Activated T-cell treated with anti-CD3 and anti-CD28 coated beads, Interleukin-2, amount 50 U/mL, for 1 hour (primary cell): ENCODE measurements around the gene BEST2.
A peak's percentile ranks its signal among the peaks of the same experiment; 100 is the strongest.

Source experiments
- DNase-seq: peaks from one replicate; pipeline ENCODE4 v3.0.0-alpha.2; 2020

The BEST2 gene

DNA sequence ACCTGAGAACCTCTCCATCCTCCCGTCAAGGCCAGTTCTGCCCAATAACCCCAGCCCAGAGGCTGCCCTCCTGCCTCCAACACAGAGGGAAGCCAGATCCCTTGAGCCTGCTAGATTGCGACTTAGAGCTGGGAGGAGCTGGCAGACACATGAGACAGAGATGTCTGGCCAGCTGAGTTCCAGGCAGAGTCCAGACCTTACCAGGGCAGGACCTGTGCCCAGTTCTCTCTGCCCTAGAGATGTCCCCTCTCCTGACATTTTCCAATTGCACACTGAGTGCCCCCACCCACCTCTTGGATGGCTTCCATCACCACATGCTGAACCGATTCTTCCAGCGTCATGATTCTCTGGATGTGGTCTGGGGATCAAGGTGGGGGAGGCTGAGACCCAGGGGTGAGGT lies 20.7 kb downstream of the BEST2 start:
- no peak for DNase-seq

DNA sequence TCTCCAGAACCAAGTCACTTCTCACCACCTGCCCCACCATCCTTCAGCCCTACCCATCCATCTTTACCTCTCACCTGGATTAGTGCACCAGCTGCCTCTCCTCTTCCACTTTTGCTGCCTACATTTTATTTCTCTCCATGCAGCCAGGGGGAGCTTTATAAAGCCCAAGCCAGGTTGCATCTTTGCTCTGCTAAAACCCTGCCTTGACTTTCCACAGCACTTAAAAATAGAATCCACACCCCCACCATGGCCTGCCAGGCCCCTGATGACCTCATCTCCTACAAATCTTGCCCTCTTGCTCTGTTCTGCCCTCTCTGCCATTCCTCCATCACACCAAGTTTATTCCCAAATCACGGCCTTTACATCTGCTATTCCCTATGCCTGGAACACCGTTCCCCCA lies 22.0 kb downstream of the BEST2 start:
- DNase-seq: no peak

DNA sequence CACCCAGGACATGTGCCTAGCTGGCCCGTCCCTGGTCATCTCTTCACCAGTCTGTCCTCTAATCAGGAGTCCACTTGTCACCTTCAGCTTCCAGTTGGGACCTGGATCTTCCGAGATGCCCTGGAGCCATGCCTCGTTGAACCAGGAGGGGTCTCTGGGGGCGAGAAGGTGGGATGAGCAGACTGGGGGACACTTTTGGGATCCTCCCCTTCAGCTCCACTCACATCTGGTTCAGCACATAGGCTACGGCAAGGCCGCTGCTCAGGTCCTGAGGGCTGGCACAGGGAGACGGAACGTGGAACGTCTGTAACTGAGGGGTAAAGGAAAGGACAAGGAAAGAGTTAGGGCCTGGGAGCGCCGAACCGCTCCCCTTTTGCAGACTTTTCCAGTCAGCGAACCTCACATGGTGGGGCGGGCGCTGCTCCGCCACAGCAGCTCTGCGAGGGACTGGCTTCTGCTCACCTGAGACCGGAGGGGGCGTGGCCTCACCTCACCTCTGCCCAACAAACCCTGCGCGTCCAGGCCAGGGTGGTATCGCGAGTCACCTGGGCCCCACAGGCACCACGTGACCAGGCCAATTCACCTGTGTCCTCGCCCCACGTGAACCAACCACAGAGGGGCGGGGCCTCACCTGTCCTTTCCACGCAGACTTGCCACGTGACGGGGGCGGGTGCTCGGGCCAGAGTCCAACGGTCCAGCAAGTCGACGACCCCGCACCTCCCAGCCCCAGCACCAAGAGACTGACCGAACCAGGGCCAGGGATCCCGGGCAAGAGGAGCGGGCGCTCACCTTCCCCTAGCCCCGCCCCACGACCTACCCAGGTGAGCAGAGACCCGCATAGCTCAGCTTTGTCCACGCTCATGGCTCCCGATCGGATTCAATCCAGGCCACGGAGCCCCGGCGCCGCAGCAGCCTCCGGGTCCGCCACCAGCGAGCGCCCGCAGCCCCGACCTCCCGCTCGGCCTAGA lies 23.3 kb downstream of the BEST2 start, which contains the start of gene HOOK2:
HOOK2 (minus strand) TSS at position 965 of the 968 bp plus-strand sequence; CDS start at position 862, 103 bp downstream.
- peak; percentile 23 for DNase-seq

GRCh38 chr19:12777217-12778016 lies 25.8 kb downstream of the BEST2 start:
- DNase-seq: peak; percentile 88

DNA sequence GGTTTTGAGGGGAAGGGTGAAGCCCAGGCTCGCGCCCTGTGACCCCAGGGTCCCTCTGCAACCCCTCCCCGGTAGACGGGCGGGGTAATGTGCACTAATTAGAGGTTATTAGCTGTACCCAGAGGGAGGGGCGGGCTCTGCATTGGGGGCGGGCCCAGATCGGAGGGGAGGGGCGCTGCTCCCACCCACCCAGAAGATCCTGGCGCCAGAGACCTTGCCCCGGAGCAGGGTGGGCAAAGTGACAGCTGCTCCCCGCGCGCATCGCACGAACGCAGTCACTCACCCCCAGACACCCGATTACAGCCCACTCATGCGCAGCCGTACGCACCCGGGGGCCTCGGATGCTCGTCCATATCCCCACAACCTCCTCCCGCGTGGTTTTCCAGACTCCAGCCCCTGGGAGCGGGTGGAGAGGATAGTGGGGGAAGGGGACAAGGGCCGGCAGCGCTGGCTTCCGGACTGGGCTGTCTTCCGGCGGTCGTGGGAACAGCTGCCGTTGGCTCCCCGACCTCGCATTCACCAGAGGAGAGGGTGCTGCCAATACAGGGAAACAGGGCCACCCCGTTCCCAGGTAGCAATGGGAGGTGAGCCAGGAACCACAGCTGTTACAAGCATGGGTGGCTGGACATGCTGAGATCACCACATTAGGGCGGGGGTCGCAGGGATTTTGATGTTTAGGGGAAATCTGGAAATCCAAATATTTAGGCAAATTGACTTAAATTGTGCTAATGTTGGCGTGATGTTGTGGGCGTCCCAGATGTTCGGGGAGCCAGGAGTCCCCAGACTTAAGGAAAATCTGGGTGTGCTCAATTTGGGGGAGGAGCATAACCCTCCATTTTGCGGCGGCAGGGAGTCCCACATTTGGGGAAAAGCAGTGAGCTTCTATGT lies 26.7 kb downstream of the BEST2 start:
- DNase-seq: peak; percentile 54

- no peak for DNase-seq
Observed at GRCh38 chr19:12778905-12779161, 27.2 kb downstream of the BEST2 start.

DNA sequence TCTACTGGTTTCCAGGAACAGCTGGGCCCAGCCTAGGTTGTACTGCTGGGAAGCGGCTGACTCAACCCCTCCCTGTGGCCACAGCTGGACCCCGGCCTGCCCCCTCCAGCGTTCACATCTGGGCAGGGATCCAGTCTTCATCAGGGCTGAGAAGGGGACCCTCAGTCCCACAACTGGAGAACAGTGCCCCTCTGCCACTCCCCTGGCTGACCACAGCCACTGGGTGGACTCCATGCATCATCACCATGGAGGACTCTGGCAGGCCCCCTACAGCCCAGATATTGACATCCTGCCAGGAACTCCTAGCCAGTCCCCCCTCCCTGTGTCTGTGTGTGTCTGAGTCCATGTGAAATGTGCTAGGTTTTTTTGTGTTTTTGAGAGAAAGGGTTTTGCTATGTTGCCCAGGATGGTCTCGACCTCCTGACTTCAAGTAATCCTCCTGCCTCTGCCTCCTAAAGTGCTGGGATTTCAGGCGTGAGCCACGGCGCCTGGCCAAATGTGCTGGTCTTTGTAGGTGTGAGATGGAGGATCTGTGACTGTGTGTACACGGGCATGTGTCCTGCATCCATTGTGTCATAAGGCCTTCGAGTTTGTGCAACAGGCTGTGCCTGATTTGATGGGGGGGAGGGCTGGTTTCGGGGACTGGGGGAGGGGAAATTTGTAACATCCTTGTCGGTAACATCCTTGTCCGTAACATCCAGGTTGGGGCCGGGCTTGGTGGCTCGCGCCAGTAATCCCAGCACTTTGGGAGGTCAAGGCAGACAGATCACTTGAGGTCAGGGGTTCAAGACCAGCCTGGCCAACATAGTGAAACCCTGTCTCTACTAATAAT lies 27.8 kb downstream of the BEST2 start:
- DNase-seq: no peak

DNA sequence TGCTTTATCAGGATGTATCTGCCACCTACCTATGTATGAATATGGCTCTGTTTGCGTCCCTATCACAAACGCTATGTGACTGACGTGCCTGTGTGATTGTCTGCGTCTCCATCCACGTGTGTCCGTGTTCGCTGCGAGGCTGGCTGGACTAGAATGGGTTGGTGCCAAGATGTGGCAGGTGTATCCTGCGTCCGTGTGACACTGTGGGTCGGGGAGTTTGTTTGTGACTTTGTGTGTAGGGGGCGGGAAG lies 30.5 kb downstream of the BEST2 start:
- DNase-seq: no peak

GRCh38 chr19:12782424-12783290 lies 31.1 kb downstream of the BEST2 start:
- DNase-seq: peak; percentile 95

DNA sequence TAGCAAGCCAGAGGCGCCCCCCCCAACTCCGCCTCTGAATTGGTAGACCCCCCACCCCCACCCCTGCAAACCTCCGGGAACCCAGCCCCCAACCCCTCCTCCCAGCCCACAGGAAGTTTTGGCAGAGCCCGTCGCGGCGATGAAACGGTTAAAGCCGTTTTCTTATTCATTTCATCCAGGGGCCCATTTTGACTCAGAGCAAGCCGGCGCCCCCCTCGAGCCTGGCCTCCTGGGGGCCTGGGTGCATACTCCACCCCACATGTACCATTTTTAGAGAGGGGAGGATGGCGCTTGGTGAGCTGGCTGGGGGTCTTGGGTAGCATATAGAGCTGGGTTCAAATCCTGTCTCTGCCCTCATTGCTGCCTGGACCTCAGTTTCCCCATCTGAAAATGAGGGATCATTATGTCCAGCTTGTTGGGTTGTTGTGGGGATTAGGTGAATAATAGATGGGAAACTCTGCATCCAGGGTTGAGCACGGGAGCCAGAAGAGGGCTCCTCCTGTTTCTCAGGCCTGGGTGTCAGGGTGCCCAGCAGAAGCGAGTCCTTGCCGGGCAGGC lies 31.8 kb downstream of the BEST2 start:
- DNase-seq: peak; percentile 36

DNA sequence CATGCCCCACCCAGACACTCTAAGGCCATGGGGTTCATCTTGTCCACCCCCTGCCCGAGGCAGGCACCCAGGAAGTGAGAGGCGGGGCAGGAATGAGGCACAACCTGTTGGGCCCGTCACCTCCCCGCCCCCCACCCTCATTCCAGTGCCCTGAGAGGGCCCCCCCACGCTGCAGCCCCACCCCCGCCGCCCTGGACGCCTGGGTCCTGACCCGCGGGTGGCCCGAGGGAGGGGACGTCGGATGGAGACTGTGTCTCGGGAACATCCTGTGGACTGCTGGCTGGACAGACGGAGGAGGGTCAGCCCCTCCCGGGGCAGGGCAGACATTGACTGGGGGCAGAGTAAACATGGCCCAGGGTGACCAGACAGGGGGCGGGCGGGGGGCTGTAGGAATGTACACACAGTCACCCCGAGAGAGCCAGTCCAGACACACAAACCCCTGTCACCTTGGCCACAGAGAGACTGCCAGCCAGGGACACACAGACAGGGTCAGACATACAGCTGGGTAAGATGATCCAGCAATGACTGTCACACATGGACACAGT lies 32.3 kb downstream of the BEST2 start:
- DNase-seq: no peak

- DNase-seq: no peak
Observed at GRCh38 chr19:12784394-12784870, 32.8 kb downstream of the BEST2 start.

GRCh38 chr19:12784871-12785430 lies 33.4 kb downstream of the BEST2 start:
- peak; percentile 49 for DNase-seq

DNA sequence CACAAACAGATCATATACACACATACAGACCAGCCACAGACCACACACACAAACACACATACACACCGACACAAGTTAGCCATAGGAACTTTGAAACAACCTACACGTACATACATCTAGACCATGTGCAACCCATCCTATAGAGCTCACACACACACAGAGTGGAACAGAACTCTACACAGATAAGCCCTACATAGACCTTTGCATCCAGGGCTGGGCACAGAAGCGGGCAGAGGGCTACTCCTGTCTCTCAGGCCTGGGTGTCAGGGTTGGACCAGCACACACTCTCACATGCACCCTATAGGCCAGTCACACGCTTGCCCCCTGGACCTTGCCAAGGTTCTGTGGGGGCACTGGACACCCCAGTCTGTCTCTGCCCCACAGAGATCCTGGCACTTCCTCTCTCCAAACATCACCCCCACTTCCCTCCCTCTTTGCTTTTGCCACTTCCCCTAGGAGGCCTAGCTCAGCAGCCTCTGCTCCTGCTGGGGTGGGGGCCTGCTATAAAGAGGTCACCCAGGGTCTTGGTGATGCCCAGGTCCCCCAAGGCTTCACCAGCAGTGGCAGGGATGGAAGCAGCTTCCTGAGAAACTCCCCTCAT lies 33.9 kb downstream of the BEST2 start:
- DNase-seq: peak; percentile 25

DNA sequence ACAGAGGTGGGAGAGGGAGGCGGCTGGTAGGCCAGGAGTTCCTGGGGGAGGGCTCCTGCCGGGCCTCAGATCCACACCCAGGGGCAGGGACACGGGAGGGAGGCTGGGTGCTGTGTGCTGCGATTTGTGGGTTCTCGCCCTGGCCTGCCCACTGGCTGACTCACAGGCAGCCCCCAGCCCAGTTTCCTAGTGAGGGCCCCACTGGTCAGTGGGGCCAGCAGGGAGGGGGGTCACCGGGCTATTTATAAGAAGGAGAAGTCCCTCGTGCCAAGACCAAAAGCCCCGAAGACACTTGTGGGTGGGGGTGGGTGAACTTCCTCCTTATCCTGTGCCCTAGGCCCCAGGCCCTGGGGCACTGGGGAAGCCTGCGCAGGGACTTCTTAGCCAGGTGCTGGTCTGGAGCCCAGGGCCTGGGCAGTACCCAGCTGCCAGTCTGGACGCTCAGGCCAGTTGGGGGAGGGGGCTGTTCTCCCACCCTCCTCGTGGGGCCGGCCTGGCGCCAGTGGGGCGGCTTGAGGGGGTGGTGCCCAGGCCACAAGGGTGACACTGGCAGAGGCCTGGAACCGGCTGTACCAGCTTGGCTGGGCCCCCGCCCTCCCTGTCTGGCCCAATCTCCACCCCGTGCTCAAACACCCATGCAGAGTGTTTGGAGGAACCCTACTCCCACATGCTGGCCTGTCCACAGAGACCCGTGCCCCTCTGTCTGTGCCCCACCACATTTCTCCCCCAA lies 34.7 kb downstream of the BEST2 start:
- DNase-seq: no peak

DNA sequence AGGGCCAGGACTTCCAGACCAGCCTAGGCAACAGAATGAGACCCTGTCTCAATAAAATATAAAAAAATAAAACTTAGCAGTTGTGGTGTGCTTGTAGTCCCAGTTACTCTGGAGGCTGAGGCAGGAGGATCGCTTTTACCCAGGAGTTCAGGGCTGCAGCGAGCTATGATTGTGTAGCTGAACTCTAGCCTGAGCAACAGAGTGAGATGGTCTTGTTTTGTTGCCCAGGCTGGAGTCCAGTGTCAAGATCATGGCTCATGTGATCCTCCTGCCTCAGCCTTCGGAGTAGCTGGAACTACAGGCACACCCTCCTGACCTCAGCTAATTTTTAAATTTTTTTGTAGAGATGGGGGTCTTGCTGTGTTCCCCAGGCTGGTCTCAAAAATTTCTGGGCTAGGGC lies 35.4 kb downstream of the BEST2 start:
- no peak for DNase-seq

GRCh38 chr19:12787458-12787857 lies 35.9 kb downstream of the BEST2 start:
- no peak for DNase-seq

DNA sequence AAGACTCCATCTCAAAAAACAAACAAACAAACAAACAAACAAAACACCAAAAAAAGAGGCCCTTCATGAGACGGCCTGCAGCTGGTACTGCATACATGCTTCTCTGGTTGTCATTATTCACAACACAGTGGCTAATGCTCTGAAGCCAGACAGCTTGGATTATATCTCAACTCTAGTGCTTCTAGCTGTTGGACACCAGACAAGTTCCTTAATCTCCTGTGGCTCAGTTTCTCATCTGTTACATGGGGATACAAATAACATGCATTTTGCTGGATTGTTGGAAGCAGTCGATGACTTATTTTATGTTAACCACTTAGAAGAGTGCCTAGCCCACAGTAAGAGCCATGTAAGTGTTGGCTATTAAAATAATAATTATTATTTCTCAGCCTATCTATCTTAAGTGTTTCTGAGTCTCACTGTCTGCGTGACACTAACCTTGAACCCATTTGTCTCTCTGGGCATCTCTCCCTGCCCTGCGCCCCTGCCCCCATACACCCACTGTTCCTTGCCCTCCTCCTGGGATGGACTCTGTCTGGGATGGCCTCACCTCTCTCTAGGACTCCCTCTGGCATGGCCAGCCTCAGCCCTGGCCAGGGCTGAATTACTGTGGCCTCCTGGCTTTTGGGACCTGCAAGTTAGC lies 36.6 kb downstream of the BEST2 start:
- no peak for DNase-seq
